Astrocyte of the spinal cord (primary cell): Measurements from ENCODE around the gene RBAK.
"Not testable (repeated sequence)": the region's sequence is repeated elsewhere in the genome, so short reads cannot be mapped to it uniquely, and the experiment has no call there.

Experiments used
- DNase-seq: peaks from one replicate; pipeline ENCODE4 v3.0.0; 2011; ENCODE audit warnings: low read depth, low spot score
- H3K4me3 ChIP-seq: 2 replicates; pipeline ENCODE4 v1.5.1; 2011; ENCODE audit warnings: low read depth, mild to moderate bottlenecking, low read length, moderate library complexity
- in situ Hi-C: cut with HindIII; loops from 2 replicates; pipeline ENCODE4 v1.10.0; 2017; ENCODE audit warnings: low sequenced_read_pairs
- TF ChIP-seq, protein P1 (sequence below): IDR thresholded peaks from 2 replicates; pipeline ENCODE4 v1.5.1; 2012; ENCODE audit warnings: low read depth, mild to moderate bottlenecking, low read length, inconsistent platforms

Gene RBAK

DNA sequence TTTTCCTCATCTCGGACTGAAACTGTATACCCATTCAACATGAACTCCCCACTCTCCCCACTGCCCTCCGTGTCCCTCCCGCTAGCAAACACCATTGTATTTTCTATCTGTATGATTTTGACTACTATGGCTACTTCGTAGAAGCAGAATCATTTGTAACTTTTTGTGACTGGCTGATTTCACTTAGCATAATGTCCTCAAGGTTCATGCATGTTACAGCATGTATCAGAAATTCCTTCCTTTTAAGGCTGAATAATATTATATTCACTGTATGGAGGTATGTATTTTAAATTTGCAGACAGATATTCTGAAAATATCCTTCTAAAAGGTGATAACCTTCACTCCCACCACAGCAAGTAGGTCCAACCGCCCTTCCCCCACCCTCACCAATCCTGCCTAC is 43.7 kb upstream of the RBAK start:
- in situ Hi-C loops: no loop called here

GRCh38 chr7:5005066-5005465 is 40.6 kb upstream of the RBAK start:
- no peak overlapping the region for H3K4me3 ChIP-seq
- in situ Hi-C loops: no loop called here
- DNase-seq: no peak
- TF ChIP-seq, protein P1, sequence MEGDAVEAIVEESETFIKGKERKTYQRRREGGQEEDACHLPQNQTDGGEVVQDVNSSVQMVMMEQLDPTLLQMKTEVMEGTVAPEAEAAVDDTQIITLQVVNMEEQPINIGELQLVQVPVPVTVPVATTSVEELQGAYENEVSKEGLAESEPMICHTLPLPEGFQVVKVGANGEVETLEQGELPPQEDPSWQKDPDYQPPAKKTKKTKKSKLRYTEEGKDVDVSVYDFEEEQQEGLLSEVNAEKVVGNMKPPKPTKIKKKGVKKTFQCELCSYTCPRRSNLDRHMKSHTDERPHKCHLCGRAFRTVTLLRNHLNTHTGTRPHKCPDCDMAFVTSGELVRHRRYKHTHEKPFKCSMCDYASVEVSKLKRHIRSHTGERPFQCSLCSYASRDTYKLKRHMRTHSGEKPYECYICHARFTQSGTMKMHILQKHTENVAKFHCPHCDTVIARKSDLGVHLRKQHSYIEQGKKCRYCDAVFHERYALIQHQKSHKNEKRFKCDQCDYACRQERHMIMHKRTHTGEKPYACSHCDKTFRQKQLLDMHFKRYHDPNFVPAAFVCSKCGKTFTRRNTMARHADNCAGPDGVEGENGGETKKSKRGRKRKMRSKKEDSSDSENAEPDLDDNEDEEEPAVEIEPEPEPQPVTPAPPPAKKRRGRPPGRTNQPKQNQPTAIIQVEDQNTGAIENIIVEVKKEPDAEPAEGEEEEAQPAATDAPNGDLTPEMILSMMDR: no peak

More for the DNA sequence above, 43.7 kb upstream of the RBAK start:
- TF ChIP-seq, protein P1: no peak
- DNase-seq: no peak
- H3K4me3 ChIP-seq: no peak overlapping the region

GRCh38 chr7:5012985-5013384 is 32.7 kb upstream of the RBAK start:
- in situ Hi-C loops: no loop called here

GRCh38 chr7:5015936-5016335 is 29.7 kb upstream of the RBAK start:
- H3K4me3 ChIP-seq, in situ Hi-C loops, DNase-seq: not testable (repeated sequence)

More at GRCh38 chr7:5012985-5013384, 32.7 kb upstream of the RBAK start:
- no peak for DNase-seq
- no peak overlapping the region for H3K4me3 ChIP-seq
- TF ChIP-seq, protein P1: no peak

DNA sequence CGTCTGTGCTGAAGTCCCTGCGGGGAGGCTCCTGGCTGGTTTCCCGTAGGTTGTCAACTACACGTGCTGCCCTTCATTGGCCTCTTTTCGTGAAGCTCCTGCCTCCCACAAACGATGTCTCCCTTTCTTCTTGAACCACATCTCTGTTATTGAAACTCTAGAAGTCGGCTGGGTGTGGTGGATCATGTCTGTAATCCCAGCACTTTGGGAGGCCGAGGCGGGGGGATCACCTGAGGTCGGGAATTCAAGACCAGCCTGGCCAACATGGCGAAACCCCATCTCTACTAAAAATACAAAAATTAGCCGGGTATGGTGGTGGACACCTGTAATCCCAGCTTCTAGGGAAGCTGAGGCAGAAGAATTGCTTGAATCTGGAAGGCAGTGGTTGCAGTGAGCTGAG is 28.0 kb upstream of the RBAK start:
- H3K4me3 ChIP-seq, in situ Hi-C loops, DNase-seq: not testable (repeated sequence)

DNA sequence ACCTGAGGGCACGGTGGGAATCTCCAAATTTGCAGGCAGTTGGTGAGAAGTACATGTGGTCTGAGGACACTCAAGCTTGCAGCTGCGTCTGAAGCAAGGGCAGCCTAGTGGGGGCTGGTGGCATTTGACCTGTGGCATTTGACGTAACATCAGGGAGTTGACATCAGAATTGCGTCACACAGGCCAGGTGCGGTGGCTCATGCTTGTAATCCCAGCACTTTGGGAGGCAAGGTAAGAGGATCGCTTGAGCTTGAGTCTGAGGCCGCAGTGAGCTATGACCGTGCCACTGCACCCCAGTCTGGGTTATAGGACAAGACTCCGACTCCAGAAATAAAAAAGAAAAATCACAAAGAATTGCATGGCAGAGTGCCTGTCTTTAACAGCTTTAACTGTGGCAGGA is 25.6 kb upstream of the RBAK start:
- in situ Hi-C loops: no loop called here
- H3K4me3 ChIP-seq: no peak overlapping the region
- TF ChIP-seq, protein P1: no peak
- no peak for DNase-seq

- DNase-seq, H3K4me3 ChIP-seq, in situ Hi-C loops: not testable (repeated sequence)
Observed at GRCh38 chr7:5020976-5021550, 24.6 kb upstream of the RBAK start.

DNA sequence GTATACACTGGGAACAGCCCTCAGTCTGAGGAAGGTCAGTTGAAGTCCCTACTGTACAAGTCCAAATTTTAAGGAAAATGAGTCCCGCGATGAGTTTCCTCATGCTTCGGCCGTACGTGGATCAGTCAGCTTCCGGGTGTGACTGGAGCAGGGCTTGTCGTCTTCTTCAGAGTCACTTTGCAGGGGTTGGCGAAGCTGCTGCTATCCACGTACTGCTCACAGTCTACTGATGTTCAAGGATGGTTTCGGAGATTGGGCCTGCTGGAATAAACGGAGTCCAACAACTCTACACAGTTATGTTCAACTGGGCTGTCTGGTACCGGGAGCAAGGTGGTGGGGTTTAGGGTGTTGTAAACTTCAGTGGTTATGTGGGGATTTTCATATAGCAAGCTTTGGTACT is 22.0 kb upstream of the RBAK start:
- DNase-seq, H3K4me3 ChIP-seq, in situ Hi-C loops: not testable (repeated sequence)

DNA sequence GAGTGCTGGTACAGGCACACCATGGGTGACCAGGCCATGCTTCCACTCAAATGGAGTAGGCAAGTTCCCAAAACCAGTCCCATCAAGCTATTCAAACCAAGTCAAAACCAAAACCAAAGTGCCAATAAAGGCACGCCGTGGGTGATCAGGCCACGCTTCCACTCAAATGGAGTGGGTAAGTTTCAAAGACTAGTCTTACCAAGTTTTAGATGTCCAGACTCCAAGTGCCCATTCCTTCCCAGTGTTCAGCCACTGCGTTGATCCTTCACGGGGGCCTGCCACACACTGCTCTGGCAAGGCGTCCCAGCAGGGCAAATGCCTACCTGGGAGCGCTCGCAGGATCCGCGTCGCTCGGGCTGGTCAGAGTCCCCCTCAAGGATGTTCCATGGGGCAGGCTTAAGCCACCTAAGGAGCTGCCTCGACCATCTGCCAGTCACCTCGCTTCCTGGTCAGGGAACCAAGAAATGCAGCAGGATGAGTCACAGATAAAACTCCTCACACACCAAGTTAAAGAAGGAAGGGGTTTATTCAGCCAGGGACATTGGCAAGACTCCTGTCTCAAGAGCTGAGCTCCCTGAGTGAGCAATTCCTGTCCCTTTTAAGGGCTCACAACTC is 17.8 kb upstream of the RBAK start:
- H3K4me3 ChIP-seq, in situ Hi-C loops: not testable (repeated sequence)
- DNase-seq: peak; percentile 20

GRCh38 chr7:5033186-5033585 is 12.5 kb upstream of the RBAK start:
- DNase-seq, H3K4me3 ChIP-seq, in situ Hi-C loops: not testable (repeated sequence)
